ACHN (cell line): ENCODE results near the gene ZFP1.
A peak's percentile ranks its signal among the peaks of the same experiment; 100 is the strongest.

Experiments used
- DNase-seq: peaks from one replicate; pipeline ENCODE4 v3.0.0-alpha.2; 2015
- in situ Hi-C: cut with HindIII; loops from 2 replicates; pipeline ENCODE4 v1.10.0; 2017; ENCODE audit warnings: low sequenced_read_pairs, low pct_ligation_motif_present, low pct_unique_long_range_greater_than_20kb

Gene ZFP1

GRCh38 chr16:75148311-75149195, at the start of gene ZFP1:
ZFP1 (plus strand) TSS chr16:75148524; CDS start chr16:75152952, 4,428 bp downstream.
- in situ Hi-C loops = no loop called here
- peak; percentile 94 for DNase-seq

- no peak for DNase-seq
- in situ Hi-C loops = no loop called here
Measured at GRCh38 chr16:75099075-75099667, 49.2 kb upstream of the ZFP1 start.

- in situ Hi-C loops = no loop called here
- DNase-seq = no peak
Measured at GRCh38 chr16:75099738-75100602, 48.4 kb upstream of the ZFP1 start.

- no peak for DNase-seq
- in situ Hi-C loops = no loop called here
Measured at GRCh38 chr16:75100603-75100990, 47.7 kb upstream of the ZFP1 start.

GRCh38 chr16:75101635-75102034, 46.7 kb upstream of the ZFP1 start:
- in situ Hi-C loops = no loop called here
- no peak for DNase-seq

- in situ Hi-C loops = no loop called here
- no peak for DNase-seq
Measured at GRCh38 chr16:75102595-75102994, 45.7 kb upstream of the ZFP1 start.

GRCh38 chr16:75103994-75104393, 44.3 kb upstream of the ZFP1 start:
- no peak for DNase-seq
- in situ Hi-C loops = no loop called here

- in situ Hi-C loops = no loop called here
- no peak for DNase-seq
Measured at GRCh38 chr16:75104836-75105235, 43.5 kb upstream of the ZFP1 start.

- no peak for DNase-seq
- in situ Hi-C loops = no loop called here
Measured at GRCh38 chr16:75105306-75106061, 42.8 kb upstream of the ZFP1 start.

- in situ Hi-C loops = no loop called here
- no peak for DNase-seq
Measured at GRCh38 chr16:75106351-75107274, 41.7 kb upstream of the ZFP1 start.

GRCh38 chr16:75107505-75107904, 40.8 kb upstream of the ZFP1 start:
- in situ Hi-C loops = no loop called here
- no peak for DNase-seq

- peak; percentile 100 for DNase-seq
- in situ Hi-C loops = no loop called here
Measured at GRCh38 chr16:75108792-75109731, 39.3 kb upstream of the ZFP1 start.

- in situ Hi-C loops = no loop called here
- DNase-seq = no peak
Measured at GRCh38 chr16:75109732-75110243, 38.5 kb upstream of the ZFP1 start.

- peak; percentile 95 for DNase-seq
- in situ Hi-C loops = no loop called here
Measured at GRCh38 chr16:75110637-75111513, 37.4 kb upstream of the ZFP1 start.

- in situ Hi-C loops = no loop called here
- DNase-seq = no peak
Measured at GRCh38 chr16:75111514-75111940, 36.8 kb upstream of the ZFP1 start.
